GM12878 (cell line): ENCODE results near the gene NUDT16. TPM values are rescaled to one million over a fixed set of nuclear protein-coding genes. Genes with fewer than 3 reads are reported as not detected.

Experiments used
- ATAC-seq: fragments of 200-7000 bp; cut with Tn5 transposase; 3 replicates; pipeline ENCODE4 v1.9.1; 2020; ENCODE audit warnings: mild to moderate bottlenecking, moderate library complexity
- BruUV-seq: library from RNA; stranded (reverse); fragments of 400-500 nt; replicated peaks from 2 replicates; lab custom pipeline; 2021; lab: Mats Ljungman, UMichigan
- CTCF ChIA-PET: fragments of 300-600 bp; sonication (Branson Sonifier 250); formaldehyde crosslinking; extraction: SDS; loops from one replicate; lab custom pipeline; 2021; ENCODE audit warnings: inconsistent platforms; lab: Yijun Ruan, JAX
- POLR2A ChIA-PET: fragments of 350-600 bp; formaldehyde crosslinking; extraction: SDS; loops from one replicate; lab custom pipeline; 2021; ENCODE audit warnings: inconsistent platforms; lab: Charles Lee
- RAD21 ChIA-PET: fragments of 300-600 bp; sonication (Branson Sonifier 250); formaldehyde crosslinking; loops from one replicate; lab custom pipeline; 2023; ENCODE audit warnings: antibody characterized with exemption; ENCODE audit not compliant: unreplicated experiment; lab: Charles Lee
- SMC1A ChIA-PET: fragments of 300-600 bp; sonication (Branson Sonifier 250); formaldehyde crosslinking; loops from one replicate; lab custom pipeline; 2023; ENCODE audit not compliant: unreplicated experiment, uncharacterized antibody; lab: Charles Lee
- DNase-seq: peaks from one replicate; pipeline ENCODE4 v3.0.0-alpha.2; 2011; ENCODE audit warnings: low read depth, low spot score
- FAIRE-seq: peaks from 3 replicates; lab custom pipeline; 2011; peaks lifted over from hg19 to GRCh38; lab: Jason Lieb, UNC
- H2AFZ ChIP-seq: 2 replicates; pipeline ENCODE4 v1.6.0; 2011; ENCODE audit warnings: low read depth, low read length, control low read depth; ENCODE audit not compliant: control insufficient read depth
- H3K27ac ChIP-seq: 2 replicates; pipeline ENCODE4 v1.5.1; 2011; ENCODE audit warnings: control low read depth; ENCODE audit not compliant: control insufficient read depth, insufficient read depth
- H3K27me3 ChIP-seq, 2 experiments: replicated peaks in 1 of 2; 2 replicates each; pipeline versions ENCODE4 v1.6.0 to v1.6.1; 2011; ENCODE audit warnings: low read length in 1 of 2; ENCODE audit not compliant: control insufficient read depth in 2 of 2, insufficient read depth in 2 of 2
- H3K36me3 ChIP-seq, 2 experiments: 2 replicates each; pipeline ENCODE4 v1.5.1; 2011; ENCODE audit warnings: low read length in 1 of 2; ENCODE audit not compliant: control insufficient read depth in 2 of 2, insufficient read depth in 2 of 2
- H3K4me1 ChIP-seq: 2 replicates; pipeline ENCODE4 v1.6.1; 2011; ENCODE audit warnings: mild to moderate bottlenecking, low read length, moderate library complexity, mixed read lengths; ENCODE audit not compliant: control insufficient read depth, insufficient read depth
- H3K4me2 ChIP-seq: 2 replicates; pipeline ENCODE4 v1.6.0; 2011; ENCODE audit warnings: control low read depth; ENCODE audit not compliant: control insufficient read depth, insufficient read depth
- H3K4me3 ChIP-seq: fragments of 200-600 bp; sonication (generic); 2 replicates; pipeline ENCODE4 v1.5.1; 2016
- H3K79me2 ChIP-seq: 2 replicates; pipeline ENCODE4 v1.6.0; 2011; ENCODE audit warnings: low read length; ENCODE audit not compliant: control insufficient read depth, insufficient read depth
- H3K9ac ChIP-seq: 2 replicates; pipeline ENCODE4 v1.8.0; 2011; ENCODE audit warnings: low read length, control low read depth, mixed read lengths; ENCODE audit not compliant: control insufficient read depth, insufficient read depth
- H3K9me3 ChIP-seq: replicated peaks from 3 replicates; pipeline ENCODE4 v1.5.1; 2011; ENCODE audit warnings: mild to moderate bottlenecking, low read length; ENCODE audit not compliant: control insufficient read depth, insufficient read depth
- H4K20me1 ChIP-seq: 2 replicates; pipeline ENCODE4 v1.6.0; 2011; ENCODE audit not compliant: control insufficient read depth, insufficient read depth
- ESRRA ChIP-seq: IDR thresholded peaks from 2 replicates; pipeline ENCODE4 v1.6.1; 2012; ENCODE audit warnings: mild to moderate bottlenecking, low read length, improper control_type of control experiment
- MEF2A ChIP-seq: IDR thresholded peaks from 2 replicates; pipeline ENCODE4 v1.6.1; 2011; ENCODE audit warnings: low read depth, mild to moderate bottlenecking, low read length, moderate library complexity; ENCODE audit not compliant: insufficient read depth
- MLLT1 ChIP-seq: fragments of 450-650 bp; IDR thresholded peaks from 2 replicates; pipeline ENCODE4 v1.6.1; 2016; ENCODE audit warnings: mild to moderate bottlenecking
- NRF1 ChIP-seq: conservative IDR thresholded peaks from 2 replicates; pipeline ENCODE4 v1.6.1; 2011; ENCODE audit warnings: mild to moderate bottlenecking, low read depth, low read length, improper control_type of control experiment
- RELB ChIP-seq: fragments of 450-650 bp; IDR thresholded peaks from 2 replicates; pipeline ENCODE4 v1.6.1; 2017; ENCODE audit warnings: low read depth, mild to moderate bottlenecking, moderate library complexity
- REST ChIP-seq: IDR thresholded peaks from 2 replicates; pipeline ENCODE4 v1.6.1; 2012; ENCODE audit warnings: mild to moderate bottlenecking, low read depth, low read length
- WGBS: methylation state at CpG from one replicate; pipeline ENCODE4 v1.1.6; 2016; ENCODE audit warnings: low lambda C conversion rate; ENCODE audit not compliant: insufficient replicate concordance, insufficient coverage; ENCODE audit errors: missing lambda C conversion rate; 5-methylcytosine and 5-hydroxymethylcytosine counted together
- in situ Hi-C: fragments of 300-500 bp; cut with MboI; formaldehyde crosslinking; loops from 9 replicates; pipeline ENCODE4 v1.14.3; 2018; ENCODE audit warnings: mixed read lengths
- intact Hi-C: fragments of 100-400 bp; cut with micrococcal nuclease; formaldehyde crosslinking; loops from one replicate; pipeline ENCODE4 v1.14.2; 2022; ENCODE audit not compliant: unreplicated experiment
- polyA plus RNA-seq, 11 experiments: library from polyadenylated mRNA; depleted of rRNA in 4 of 11; unstranded in 6 of 11; stranded (reverse) in 5 of 11; fragments of >200 nt; fragmentation: Nextera tagmentation in 4 of 11; fragmentation: Illumina TruSeq in 1 of 11; extraction: Ambion mirVana in 4 of 11; extraction: Trizol in 1 of 11; gene quantifications; 1 replicate in 1 of 11; 2 replicates in 10 of 11; pipeline versions ENCODE4 v1.2.1 to v1.2.3, GENCODE V29; 2011 to 2016; ENCODE audit warnings: inconsistent platforms in 2 of 11, missing spikeins in 2 of 11, low read depth in 1 of 11
- total RNA-seq, 4 experiments: library from RNA; depleted of rRNA in 3 of 4; stranded (reverse); fragments of >200 nt in 3 of 4; fragmentation: Illumina TruSeq in 1 of 4; extraction: Trizol in 1 of 4; gene quantifications; 2 replicates each; pipeline versions ENCODE4 v1.2.1 to v1.2.3, GENCODE V29; 2013 to 2021

The NUDT16 gene
- total and polyA plus RNA-seq, 10 of the 15 experiments (the other 5 are each of a cell fraction or from before 2014, with no cell fraction given) = 1.4 to 16.6 (median 10.4) TPM

- Histone ChIP-seq H3K27me3 (no peaks in the 10 kb centered on the region), H2AFZ (no peak overlapping the region), H3K79me2 (no peaks in the 10 kb centered on the region), H3K4me3 (no peak overlapping the region), H3K4me2 (no peak overlapping the region), H4K20me1 (no peaks in the 10 kb centered on the region), H3K36me3 (no peaks in the 10 kb centered on the region), H3K9ac (no peak overlapping the region), H3K9me3 (no peaks in the 10 kb centered on the region), H3K4me1 (no peaks in the 10 kb centered on the region), H3K27ac (no peak overlapping the region)
- SMC1A ChIA-PET = interaction anchor here (0.8 to 1.3 kb wide), 2 partner anchors 9 to 20 kb away, joined by 3 read pairs; no protein-coding TSS in a partner anchor
- 92% methylated on average over 4 of the region's 4 CpGs for WGBS
- ATAC-seq (no peak), FAIRE-seq (no peak), DNase-seq (no peak)
- CTCF ChIA-PET = no interaction called here
- intact Hi-C loops (no loop called here), in situ Hi-C loops (no loop called here)
- TF ChIP-seq RELB = no peak
- TF ChIP-seq MEF2A = no peak
- TF ChIP-seq REST = no peak
- no peak for TF ChIP-seq MLLT1
- no peak for TF ChIP-seq NRF1
- TF ChIP-seq ESRRA = no peak
- POLR2A ChIA-PET = no interaction called here
- RAD21 ChIA-PET = no interaction called here
- BruUV-seq = no TSS peak
These were observed 31.6 kb upstream of the NUDT16 start for GRCh38 chr3:131349946-131350347.
